ENCODE measurements around the gene CCNQ.
A peak's percentile ranks its signal among the peaks of the same experiment; 100 is the strongest.
"Not testable (repeated sequence)": the region's sequence is repeated elsewhere in the genome, so short reads cannot be mapped to it uniquely, and the experiment has no call there.

Gene CCNQ

GRCh38 chrX:153621949-153622598, 23.1 kb upstream of the CCNQ start:
- DNase-seq, result no peak

GRCh38 chrX:153620576-153620975, 21.6 kb upstream of the CCNQ start:
- no peak for DNase-seq

DNA sequence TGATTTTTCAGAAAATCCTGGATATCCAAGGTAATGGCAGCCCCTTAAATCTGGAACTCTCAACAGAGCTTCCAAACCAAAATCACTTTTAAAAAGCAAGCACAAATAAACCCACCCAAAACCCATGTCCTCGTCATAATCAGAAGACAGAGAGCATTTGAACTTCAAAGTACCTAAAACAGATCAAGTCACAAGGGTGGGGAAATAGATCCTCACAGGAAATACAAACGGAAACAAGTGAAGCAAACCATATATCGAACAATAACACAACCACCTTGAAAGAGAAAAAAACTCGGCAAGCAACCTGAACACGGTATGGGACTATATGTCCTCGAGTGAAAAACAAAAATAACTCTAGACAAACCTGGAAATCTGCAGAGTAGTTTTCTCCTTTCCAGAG, 15.9 kb upstream of the CCNQ start:
- DNase-seq, result no peak

DNA sequence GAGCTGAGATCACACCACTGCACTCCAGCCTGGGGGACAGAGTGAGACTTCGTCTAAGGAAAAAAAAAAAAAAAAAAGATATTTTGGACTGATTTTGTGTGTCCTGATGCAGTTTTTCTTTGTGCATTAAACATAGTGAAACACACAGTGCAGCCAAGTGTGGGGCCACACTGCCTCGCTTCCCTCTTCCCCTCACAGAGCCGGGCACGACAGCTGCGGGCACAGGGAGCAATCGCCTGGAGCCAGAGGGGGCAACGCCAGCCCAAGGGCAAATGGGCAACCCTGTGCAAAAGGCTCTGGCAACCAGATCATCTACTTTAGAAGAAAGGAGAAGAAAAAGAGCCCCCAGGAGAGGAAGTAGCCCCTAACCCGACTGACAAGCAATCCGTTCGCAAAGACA, 13.5 kb upstream of the CCNQ start:
- no peak for DNase-seq

- no peak for DNase-seq
Measured at GRCh38 chrX:153611298-153612095, 12.6 kb upstream of the CCNQ start.

DNA sequence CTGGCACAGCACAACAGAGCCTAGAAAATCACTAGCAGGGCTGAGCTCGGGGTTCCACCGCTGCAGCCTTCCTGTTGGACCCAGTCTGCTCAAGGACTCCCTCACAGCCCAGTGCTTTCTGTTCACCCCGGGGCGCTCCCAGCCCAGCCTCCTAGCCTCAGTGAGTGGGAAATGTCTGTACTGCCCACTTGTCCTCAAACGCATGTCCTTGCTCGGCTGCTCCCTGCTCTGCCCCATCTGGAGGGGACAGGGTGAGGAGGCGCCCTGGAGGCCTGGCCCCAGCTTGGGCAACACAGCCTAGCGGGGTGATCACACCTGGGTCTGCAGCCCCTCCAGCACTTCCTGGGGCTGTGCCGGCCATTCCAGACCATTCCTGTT, 11.9 kb upstream of the CCNQ start:
- no peak for DNase-seq

GRCh38 chrX:153609917-153610835, 11.2 kb upstream of the CCNQ start:
- peak; percentile 87 for DNase-seq

GRCh38 chrX:153608806-153609205, 9.9 kb upstream of the CCNQ start:
- no peak for DNase-seq

GRCh38 chrX:153608376-153608775, 9.4 kb upstream of the CCNQ start:
- DNase-seq, result peak; percentile 0

DNA sequence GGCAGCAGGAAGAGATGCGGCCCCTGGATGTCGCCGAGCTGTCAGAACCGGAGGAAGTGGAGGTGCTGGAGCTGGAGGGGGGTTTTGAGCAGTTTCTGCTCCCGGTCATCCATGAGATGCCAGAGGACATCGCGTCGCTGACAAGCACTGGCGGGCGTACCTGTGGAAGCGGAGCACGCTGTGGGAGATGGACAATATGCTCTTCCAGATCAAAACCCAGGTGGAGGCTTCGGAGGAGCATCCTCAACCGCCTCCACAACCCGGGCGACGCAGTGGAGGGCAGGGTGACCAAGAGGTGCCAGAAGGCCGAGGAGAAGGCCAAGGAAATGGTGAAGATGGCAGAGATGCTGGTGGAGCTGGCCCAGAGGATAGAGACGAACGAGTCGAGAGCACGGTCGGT, 7.6 kb upstream of the CCNQ start:
- no peak for DNase-seq

- not testable (repeated sequence) for DNase-seq
Measured at GRCh38 chrX:153604666-153605380, 5.9 kb upstream of the CCNQ start.

DNA sequence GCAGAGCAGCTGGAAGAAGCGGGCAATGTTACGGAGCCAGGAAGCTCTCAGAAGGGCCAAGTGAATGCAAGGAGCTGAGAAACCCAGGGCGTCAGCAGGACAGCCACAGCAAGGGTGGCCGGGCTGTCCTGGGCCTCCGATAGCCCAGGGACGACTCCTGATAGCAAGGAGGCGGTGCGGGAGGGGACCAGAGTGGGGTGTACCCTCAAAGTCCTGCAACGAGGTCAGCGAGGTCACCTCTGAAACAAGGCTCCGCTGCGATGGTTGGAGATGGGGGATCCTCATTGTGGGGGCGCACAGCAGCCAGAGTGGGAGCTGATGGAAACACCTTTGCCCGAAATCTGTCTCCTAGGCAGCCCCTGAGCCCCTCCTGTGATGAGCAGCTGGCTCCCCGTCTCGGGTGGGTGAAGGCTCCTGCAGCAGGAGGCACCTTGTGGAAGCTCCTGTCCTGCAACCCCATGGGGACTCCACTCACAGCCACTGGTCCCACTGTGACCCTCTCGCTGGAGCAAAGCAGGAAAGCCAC, 4.3 kb upstream of the CCNQ start:
- no peak for DNase-seq

- no peak for DNase-seq
Measured at GRCh38 chrX:153602601-153603000, 3.7 kb upstream of the CCNQ start.

- no peak for DNase-seq
Measured at GRCh38 chrX:153601511-153602110, 2.7 kb upstream of the CCNQ start.

DNA sequence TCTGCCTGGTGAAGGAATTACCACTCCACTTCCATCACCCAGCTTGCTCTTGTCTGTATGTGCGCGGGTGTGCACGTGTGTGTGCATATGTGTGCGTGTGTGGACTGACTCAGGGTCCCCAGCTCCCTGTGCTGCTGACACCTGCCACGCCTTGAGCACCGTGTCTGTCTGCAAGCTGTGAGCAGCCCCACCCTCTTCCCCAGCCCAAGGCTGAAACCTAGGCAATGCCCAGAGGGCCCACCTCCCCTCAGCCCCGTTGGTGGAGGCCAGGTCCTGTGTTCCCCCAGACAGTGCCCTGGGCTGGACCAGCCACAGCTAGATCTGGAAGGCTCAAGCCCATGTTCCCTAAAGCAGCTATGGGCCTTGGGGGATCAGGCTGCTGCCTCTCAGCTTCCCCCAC, 2.0 kb upstream of the CCNQ start:
- no peak for DNase-seq

- peak; percentile 31 for DNase-seq
Measured at GRCh38 chrX:153600032-153600373, 1.1 kb upstream of the CCNQ start.

- peak; percentile 92 for DNase-seq
Measured at GRCh38 chrX:153599192-153600031, 473 bp upstream of the CCNQ start.

DNA sequence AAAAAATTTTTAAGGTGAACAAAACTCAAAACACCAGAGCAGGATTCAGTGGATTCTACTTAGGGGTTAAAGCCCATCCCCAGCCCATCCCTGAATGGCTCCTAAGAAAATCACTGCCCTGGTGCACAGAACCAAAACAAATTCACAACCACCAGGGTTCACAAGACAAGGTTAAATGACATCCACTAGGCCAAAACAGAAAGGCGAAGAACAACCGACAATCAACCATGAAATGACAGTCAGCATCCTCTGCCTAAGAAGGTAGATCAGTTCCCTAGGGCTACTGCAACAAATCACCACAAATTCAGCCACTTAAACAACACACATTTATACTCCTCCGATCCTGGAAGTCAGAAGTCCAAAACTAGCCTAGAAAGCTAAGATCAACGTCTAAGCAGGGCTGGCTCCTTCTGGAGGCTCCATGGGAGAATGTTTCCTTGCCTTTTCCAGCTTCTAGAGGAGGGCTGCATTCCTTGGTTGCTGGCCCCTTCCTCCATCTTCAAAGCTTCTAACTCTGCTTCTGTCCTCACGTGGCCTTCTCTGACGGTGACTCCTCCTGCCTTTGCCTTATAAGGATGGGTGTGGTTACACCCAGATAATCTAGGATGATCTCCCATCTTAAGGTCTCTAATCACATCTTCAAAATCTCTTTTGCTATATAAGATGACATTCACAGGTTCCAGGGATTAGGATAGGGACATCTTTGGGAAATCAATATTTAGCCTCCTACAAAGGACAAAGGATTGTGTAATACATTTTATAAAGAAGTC, 1.8 kb downstream of the CCNQ start:
- no peak for DNase-seq

GRCh38 chrX:153595859-153596857, 2.8 kb downstream of the CCNQ start:
- no peak for DNase-seq

Data from CD4-positive, alpha-beta T cell treated with Interleukin-17A for 4 hours (primary cell).